Subcutaneous adipose tissue (tissue), 4 donors: ENCODE data around the gene CCR9. TPM values are rescaled to one million over a fixed set of nuclear protein-coding genes. Genes with fewer than 3 reads are reported as not detected.

Experiments
- total RNA-seq, 4 donors: library from RNA; depleted of rRNA; stranded (reverse); fragments of >200 nt; gene quantifications; one replicate each; pipeline ENCODE4 v1.1.0, GENCODE V29; 2016
- TF ChIP-seq, protein P1 (sequence below): fragments of 450-650 bp; IDR thresholded peaks from one replicate; pipeline ENCODE4 v1.5.1; 2016; ENCODE audit warnings: low read depth, mild to moderate bottlenecking, control low read depth, antibody characterized with exemption, moderate library complexity

Gene CCR9
- total RNA-seq, 4 donors from 2014 or later = not detected

DNA sequence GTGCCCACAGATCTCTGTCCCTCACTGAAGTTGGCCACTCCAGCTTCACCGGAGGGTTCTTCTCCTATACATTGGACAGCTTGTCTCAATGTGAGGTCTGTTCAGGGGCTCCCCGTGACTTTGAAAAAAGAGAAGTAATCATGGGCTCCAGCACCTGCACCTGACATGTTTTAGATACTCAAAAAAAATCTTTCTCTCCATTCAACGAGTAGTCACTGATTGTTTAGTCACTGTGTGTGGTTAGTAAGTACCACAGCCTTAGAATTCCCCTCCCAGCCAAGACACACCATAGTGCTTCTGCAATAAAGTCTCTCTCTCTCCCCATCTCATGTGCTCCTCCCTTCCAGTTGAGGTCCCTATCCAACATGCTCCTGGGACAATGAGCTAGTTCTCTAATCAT, 18.6 kb downstream of the CCR9 start:
- TF ChIP-seq, protein P1, sequence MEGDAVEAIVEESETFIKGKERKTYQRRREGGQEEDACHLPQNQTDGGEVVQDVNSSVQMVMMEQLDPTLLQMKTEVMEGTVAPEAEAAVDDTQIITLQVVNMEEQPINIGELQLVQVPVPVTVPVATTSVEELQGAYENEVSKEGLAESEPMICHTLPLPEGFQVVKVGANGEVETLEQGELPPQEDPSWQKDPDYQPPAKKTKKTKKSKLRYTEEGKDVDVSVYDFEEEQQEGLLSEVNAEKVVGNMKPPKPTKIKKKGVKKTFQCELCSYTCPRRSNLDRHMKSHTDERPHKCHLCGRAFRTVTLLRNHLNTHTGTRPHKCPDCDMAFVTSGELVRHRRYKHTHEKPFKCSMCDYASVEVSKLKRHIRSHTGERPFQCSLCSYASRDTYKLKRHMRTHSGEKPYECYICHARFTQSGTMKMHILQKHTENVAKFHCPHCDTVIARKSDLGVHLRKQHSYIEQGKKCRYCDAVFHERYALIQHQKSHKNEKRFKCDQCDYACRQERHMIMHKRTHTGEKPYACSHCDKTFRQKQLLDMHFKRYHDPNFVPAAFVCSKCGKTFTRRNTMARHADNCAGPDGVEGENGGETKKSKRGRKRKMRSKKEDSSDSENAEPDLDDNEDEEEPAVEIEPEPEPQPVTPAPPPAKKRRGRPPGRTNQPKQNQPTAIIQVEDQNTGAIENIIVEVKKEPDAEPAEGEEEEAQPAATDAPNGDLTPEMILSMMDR = no peak

DNA sequence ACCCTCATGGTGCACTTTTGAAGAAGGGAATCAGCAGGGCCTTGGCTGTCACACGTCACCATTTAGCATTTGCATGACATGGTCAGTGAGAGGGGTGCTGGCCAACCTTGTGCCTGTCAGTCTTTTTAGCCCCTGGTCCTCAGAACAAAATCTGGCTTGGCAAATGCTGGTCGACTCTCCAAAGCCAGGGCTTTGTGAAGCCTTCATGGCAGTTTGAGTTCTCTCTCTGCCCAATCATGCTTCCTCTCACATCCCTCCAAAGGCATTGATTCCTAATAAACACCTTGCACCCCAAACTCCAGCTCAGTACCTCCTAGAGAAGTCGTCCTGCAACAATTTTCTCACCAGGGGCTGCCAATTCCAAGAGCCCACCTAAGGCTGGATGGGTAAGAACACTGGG, 19.4 kb downstream of the CCR9 start:
- TF ChIP-seq, protein P1 = no peak

DNA sequence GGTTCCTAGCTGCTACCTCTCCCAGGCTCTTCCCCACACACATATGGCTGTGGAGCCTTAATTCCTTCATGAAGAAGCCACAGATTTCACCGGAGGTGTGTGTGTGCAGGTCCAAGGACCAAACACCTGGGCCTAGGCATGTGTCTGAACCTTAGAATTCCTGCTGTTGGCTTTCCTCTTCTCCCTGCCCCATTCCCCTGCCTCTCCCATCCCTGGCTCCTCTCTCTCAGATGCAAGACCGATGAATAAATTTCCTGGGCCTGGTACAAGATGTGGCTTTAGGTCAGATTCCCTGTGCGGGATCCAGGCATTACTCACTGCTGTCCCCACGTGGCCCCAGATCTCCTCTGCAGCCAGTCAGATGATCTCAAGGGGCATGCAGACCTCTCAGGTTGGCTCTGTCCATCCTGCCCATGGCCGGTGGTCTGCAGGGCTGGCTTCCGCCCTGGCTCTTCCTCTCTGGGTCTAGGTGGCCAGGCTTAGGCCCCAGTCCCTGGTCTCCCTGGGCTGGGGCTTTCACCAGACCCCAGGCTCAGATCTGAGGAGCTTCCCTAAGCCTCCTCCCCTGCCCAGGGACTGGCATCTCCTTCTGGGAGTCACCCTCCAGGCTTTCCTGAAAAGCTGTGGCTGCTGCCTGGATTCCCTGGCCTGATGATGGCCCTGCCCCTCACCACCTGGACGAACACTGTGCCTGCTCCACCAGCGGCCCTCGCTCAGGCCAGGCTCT, 20.5 kb downstream of the CCR9 start:
- TF ChIP-seq, protein P1 = no peak

DNA sequence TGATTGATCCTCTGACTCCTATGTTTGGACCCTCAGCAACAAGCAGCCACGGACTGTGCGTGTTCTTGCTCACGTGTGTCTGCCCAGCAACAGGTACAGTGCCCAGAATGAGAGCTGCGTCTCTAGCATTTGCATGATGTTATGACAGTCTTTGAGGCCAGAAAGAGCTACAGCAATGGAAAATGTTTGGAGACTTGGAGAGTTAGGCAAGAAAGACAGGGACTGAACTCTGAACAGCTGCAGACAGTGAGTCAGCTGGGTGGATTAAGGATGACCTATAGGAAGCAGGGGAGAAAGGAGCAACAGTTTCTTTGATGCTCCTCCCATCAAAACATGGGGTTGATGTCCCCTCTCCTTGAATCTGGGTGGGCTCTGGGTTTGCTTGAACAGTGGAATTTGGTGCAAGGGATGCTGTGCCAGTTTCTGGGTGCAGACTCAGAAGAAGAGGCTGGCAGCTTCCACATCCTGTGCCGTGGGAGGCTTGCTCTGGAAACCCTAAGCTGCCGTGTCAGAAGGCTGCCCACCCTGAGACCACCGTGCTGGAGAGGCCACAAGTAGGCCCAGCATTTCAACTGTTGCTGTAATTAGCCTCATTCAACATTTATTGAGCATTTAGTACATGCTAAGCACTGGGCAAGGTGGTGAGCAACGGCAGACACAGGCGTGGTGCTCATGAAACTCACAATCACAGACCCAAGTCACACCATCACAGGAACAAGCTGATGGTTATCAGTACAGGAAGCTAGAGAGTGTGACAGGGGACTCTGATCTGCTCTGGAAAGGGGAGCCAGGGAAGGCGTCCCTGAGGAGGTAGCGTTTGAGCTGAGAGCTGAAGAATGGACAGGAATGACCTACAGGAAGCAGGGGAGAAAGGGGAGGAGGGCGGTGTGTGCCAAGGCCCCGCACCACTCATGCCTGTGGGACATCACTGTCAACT, 21.7 kb downstream of the CCR9 start:
- TF ChIP-seq, protein P1 = no peak

DNA sequence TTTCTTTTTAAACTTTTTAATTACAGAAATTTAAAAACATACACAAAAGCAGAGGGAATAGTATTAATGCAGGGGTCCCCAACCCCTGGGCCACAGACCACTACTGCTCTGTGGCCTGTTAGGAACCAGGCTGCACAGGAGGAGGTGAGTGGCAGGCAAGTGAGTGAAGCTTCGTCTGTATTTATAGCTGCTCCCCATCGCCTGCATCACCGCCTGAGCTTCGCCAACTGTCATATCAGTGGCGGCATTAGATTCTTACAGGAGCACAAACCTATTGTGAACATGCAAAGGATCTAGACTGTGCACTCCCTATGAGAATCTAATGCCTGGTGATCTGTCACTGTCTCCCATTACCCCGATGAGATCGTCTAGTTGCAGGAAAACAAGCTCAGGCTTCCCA, 22.4 kb downstream of the CCR9 start:
- TF ChIP-seq, protein P1 = no peak

DNA sequence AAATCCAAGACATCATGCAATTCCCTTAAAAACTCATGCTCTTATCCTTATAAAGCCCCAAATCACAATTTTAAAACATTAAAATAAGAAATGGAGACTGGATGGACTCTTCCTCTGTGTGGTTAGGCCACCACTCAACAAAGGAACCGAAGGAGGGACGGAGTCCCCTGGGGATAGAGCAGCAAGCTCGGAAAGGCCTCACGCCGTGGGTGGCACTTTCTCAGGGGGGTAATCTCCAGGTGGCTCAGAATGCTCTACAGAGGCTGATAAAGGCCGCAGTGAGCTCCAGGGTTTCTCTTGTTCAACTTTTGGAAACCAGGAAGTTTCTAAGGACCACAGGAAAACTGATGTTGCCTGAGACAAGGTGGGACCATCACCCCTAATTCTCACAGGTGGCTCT, 23.2 kb downstream of the CCR9 start:
- TF ChIP-seq, protein P1 = no peak

DNA sequence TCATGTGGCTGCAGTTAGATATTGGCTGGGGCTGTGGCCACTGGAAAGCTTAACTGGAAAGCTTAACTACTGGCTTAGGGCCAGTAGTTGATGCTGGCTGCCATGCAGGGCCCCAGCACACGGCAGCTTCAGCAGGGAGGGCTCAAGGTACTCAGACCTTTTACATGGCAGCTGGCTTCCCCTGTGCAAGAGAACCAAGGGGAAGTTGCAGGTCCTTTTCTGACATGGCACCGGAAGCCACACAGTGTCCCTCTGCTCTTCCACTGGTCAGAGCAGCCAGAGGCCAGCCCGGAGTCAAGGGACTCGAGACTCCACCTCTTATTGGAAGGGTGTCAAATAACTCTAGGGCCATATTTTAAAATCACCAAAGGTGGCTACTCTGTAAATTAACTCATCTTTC, 24.5 kb downstream of the CCR9 start:
- TF ChIP-seq, protein P1 = no peak
